Measurements from ENCODE around the gene OR2J3.
"Not testable (repeated sequence)": the region's sequence is repeated elsewhere in the genome, so short reads cannot be mapped to it uniquely, and the experiment has no call there.

OR2J3 gene

DNA sequence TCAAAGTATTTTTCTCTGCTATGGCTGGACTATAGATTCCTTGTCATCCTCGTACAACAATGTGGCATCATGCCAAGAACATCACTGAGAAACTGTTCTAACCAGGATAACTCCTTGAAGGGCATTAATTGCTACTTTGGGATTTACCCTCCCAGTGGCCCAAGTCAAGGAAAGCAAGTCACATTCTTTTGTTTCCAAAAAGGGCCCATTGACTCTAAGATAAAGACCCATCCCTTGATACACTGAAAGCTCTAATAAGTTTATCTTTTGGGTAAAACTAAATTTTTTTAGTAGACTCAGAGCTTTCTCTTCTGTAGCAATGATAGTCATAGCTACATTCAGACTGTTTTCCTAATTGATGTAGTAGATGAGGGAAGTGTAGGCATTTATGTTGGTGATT is at the start of gene OR2J3:
OR2J3 (plus strand) TSS at position 301 of the 400 bp plus-strand sequence. CDS start 3,833 bp downstream, outside the sequence.
- Histone ChIP-seq H3K27ac (ENCODE audit: low read length) (no peak within 1 kb of the TSS), H3K36me3 (ENCODE audit: control insufficient read depth, low read depth, low read length) (no peaks in the 10 kb centered on the region), H3K9me3 (ENCODE audit: control insufficient read depth, low read depth, low read length) (no peaks in the 10 kb centered on the region), H3K4me3 (ENCODE audit: low read length) (no peak within 1 kb of the TSS), H3K4me1 (ENCODE audit: control insufficient read depth, low read depth, low read length) (no peaks in the 10 kb centered on the region), H3K27me3 (ENCODE audit: control insufficient read depth, insufficient read depth, low read length) (no peaks in the 10 kb centered on the region), H3K9ac (ENCODE audit: low read length) (no peak within 1 kb of the TSS)

DNA sequence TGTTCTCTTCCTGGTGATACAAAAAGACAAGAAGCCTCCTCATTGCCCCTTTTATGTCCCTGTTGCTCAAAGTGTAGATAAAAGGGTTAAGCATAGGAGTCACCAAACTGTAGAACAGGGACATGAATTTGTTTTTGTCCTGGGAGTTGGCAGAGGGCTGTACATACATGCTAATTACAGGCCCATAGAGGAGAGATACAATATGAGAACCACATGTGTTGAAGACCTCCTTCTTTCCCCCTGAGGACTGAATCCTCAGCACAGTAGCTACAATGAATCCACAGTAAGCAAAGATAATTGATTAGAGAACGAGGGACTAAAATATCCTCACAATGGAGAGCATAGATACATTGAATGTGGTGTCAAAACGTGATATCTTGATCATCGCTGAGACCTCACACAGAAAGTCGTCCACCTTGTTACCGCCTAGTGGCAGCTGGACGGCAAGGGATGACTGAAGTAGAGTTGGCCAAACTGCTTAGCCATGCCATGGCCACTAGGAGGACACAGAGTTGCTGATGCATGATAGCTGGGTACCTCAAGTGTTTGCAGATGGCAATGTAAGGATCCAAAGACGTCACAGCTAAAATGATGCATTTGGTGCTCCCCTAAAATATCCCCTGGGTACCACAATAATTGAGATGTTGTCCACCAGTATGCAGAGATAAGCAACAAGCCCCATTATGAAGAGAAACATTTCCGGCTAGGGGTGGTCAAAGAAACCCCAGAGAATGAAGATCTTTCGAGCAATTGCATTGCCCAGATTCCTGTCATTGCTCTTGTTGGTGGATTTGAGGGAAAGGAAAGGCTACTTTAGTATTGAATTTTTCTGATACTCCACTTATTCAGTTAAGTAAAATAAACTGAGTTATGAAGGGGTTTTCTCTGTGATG is 35.8 kb upstream of the OR2J3 start:
- Histone ChIP-seq H3K9me3 (ENCODE audit: control insufficient read depth, low read depth, low read length) (no peaks in the 10 kb centered on the region), H3K27ac (ENCODE audit: low read length) (no peak overlapping the region), H3K27me3 (ENCODE audit: control insufficient read depth, insufficient read depth, low read length) (no peaks in the 10 kb centered on the region), H3K36me3 (ENCODE audit: control insufficient read depth, low read depth, low read length) (no peaks in the 10 kb centered on the region), H3K4me3 (ENCODE audit: low read length) (no peak overlapping the region), H3K9ac (ENCODE audit: low read length) (no peak overlapping the region), H3K4me1 (ENCODE audit: control insufficient read depth, low read depth, low read length) (no peaks in the 10 kb centered on the region)

DNA sequence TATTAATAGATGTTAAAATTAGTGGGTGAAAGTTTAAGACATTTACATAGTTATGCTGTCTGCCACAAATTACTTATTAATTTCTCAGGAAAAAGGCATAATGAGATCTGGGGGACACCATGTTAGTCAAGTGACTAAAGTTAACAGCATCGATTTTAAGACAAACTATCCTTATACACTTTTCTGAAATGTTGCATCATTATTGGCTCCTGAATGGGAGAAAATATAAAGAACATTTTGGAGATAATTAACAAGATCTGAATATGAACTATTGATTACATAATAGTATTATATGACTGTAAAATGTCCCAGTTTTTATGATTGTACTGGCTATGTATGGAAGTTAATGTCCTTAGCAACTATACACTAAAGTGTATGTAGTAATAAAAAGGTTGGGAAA is 28.7 kb upstream of the OR2J3 start:
- no peak overlapping the region for H3K9ac ChIP-seq (ENCODE audit: low read length)
- no peaks in the 10 kb centered on the region for H3K27me3 ChIP-seq (ENCODE audit: control insufficient read depth, insufficient read depth, low read length)
- no peaks in the 10 kb centered on the region for H3K36me3 ChIP-seq (ENCODE audit: control insufficient read depth, low read depth, low read length)
- H3K4me3 ChIP-seq (ENCODE audit: low read length) = no peak overlapping the region
- H3K27ac ChIP-seq (ENCODE audit: low read length) = no peak overlapping the region
- no peaks in the 10 kb centered on the region for H3K4me1 ChIP-seq (ENCODE audit: control insufficient read depth, low read depth, low read length)
- no peaks in the 10 kb centered on the region for H3K9me3 ChIP-seq (ENCODE audit: control insufficient read depth, low read depth, low read length)

DNA sequence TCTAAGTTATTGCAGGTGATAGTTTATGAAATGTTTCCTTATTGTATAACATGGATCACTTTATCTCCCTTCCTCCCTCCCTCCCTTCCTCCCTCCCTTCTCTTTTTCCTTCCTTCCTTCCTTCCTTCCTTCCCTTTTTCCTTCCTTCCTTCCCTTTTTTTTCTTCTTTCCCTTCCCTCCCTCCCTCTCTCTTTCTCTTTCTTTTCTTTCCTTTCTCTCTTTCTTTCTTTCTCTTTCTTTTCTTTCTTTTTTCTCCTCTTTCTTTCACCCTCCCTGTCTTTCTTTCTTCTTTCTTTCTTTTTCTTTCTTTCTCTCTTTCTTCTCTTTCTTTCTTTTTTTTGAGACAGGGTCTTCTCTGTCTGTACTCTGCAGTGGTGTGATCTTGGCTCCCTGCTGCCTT is 26.5 kb upstream of the OR2J3 start:
- H3K36me3 ChIP-seq (ENCODE audit: control insufficient read depth, low read depth, low read length) = no peaks in the 10 kb centered on the region
- no peak overlapping the region for H3K9ac ChIP-seq (ENCODE audit: low read length)
- H3K27me3 ChIP-seq (ENCODE audit: control insufficient read depth, insufficient read depth, low read length) = no peaks in the 10 kb centered on the region
- H3K9me3 ChIP-seq (ENCODE audit: control insufficient read depth, low read depth, low read length) = no peaks in the 10 kb centered on the region
- H3K27ac ChIP-seq (ENCODE audit: low read length) = no peak overlapping the region
- no peaks in the 10 kb centered on the region for H3K4me1 ChIP-seq (ENCODE audit: control insufficient read depth, low read depth, low read length)
- no peak overlapping the region for H3K4me3 ChIP-seq (ENCODE audit: low read length)

DNA sequence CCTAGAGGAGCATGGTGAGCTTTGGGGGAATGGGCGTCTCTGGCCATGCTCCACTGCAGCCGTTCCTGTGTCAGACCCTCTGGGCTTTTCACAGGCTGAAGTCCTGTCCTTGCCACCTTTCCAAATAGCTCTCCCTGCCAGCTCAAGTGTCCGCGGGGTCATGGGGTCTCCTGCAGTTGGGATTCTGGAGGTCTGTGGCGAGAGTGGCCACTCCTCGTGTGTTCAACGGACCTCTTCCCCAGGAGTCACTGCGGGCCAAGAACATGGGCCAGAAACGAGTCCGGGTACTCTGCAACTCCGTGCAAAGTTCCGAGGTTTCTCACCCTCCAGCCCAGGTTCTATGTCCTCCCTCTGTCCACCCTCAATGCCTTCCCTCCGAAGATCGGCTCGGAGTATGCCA is 25.4 kb upstream of the OR2J3 start:
- no peaks in the 10 kb centered on the region for H3K9me3 ChIP-seq (ENCODE audit: control insufficient read depth, low read depth, low read length)
- H3K27me3 ChIP-seq (ENCODE audit: control insufficient read depth, insufficient read depth, low read length) = no peaks in the 10 kb centered on the region
- no peaks in the 10 kb centered on the region for H3K36me3 ChIP-seq (ENCODE audit: control insufficient read depth, low read depth, low read length)
- H3K27ac ChIP-seq (ENCODE audit: low read length) = no peak overlapping the region
- H3K9ac ChIP-seq (ENCODE audit: low read length) = no peak overlapping the region
- H3K4me1 ChIP-seq (ENCODE audit: control insufficient read depth, low read depth, low read length) = no peaks in the 10 kb centered on the region
- H3K4me3 ChIP-seq (ENCODE audit: low read length) = no peak overlapping the region

DNA sequence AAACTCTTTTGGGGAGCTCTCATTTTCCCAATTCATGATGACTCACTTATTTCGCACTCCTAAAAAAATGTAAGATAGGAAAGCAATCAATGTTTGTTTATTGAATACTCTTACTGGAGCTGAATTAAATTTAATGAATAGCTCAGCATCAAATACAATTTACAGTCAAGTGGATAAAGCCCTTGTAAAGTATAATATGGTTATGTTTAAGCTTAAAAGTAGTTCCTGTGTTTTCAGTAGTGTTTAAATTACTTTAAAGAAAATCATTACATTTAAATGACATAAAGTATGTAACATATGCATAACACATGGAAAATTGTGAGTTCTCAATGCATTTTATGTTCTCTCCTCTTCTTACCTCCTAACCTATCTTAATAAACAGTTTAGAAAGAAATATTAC is 20.6 kb upstream of the OR2J3 start, which contains the start of gene OR2B3:
OR2B3 (minus strand) TSS at position 101 of the 400 bp plus-strand sequence; CDS start at position 36, 65 bp downstream.
- no peak within 1 kb of the TSS for H3K27ac ChIP-seq (ENCODE audit: low read length)
- H3K9ac ChIP-seq (ENCODE audit: low read length) = no peak within 1 kb of the TSS
- H3K4me1 ChIP-seq (ENCODE audit: control insufficient read depth, low read depth, low read length) = no peaks in the 10 kb centered on the region
- H3K4me3 ChIP-seq (ENCODE audit: low read length) = no peak within 1 kb of the TSS
- no peaks in the 10 kb centered on the region for H3K27me3 ChIP-seq (ENCODE audit: control insufficient read depth, insufficient read depth, low read length)
- H3K9me3 ChIP-seq (ENCODE audit: control insufficient read depth, low read depth, low read length) = no peaks in the 10 kb centered on the region
- no peaks in the 10 kb centered on the region for H3K36me3 ChIP-seq (ENCODE audit: control insufficient read depth, low read depth, low read length)

DNA sequence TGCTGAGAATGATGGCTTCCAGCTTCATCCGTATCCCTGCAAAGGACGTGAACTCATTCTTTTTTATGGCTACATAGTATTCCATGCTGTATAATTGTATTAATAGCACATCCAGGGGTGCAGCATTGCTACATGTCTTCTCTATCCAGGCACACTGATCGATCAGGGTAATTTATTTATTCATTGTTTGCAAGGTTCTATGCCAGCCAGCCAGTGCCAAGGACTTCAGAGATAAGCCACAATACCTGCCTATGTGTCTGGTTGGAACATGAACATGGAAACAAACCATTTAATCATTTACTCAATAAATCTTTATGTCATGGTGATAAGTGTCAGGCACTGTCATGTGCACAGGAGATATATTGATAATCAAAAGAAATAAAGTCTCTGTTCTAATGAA is 14.9 kb upstream of the OR2J3 start:
- H3K9me3 ChIP-seq (ENCODE audit: control insufficient read depth, low read depth, low read length) = no peaks in the 10 kb centered on the region
- no peak overlapping the region for H3K27ac ChIP-seq (ENCODE audit: low read length)
- H3K36me3 ChIP-seq (ENCODE audit: control insufficient read depth, low read depth, low read length) = no peaks in the 10 kb centered on the region
- no peak overlapping the region for H3K4me3 ChIP-seq (ENCODE audit: low read length)
- H3K27me3 ChIP-seq (ENCODE audit: control insufficient read depth, insufficient read depth, low read length) = no peaks in the 10 kb centered on the region
- H3K4me1 ChIP-seq (ENCODE audit: control insufficient read depth, low read depth, low read length) = peaks cover 3% of the 10 kb centered on the region
- H3K9ac ChIP-seq (ENCODE audit: low read length) = no peak overlapping the region

DNA sequence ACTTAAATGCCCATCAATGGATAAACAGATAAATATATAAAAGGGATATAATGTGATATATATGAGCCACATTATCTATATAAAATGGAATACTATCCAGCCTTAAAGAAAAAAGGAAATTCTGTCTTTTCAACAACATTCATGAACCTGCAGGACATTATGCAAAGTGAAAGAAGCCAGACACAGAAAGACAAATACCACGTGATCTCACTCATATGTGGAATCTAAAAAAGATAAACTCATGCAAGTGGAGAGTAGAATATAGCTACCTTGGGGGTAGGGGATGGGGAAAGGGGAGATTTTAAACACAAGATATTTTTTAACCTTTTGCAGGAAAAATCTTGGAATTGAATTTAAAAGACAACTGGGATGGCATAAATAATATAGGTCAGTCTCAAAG is 10.1 kb upstream of the OR2J3 start:
- no peaks in the 10 kb centered on the region for H3K27me3 ChIP-seq (ENCODE audit: control insufficient read depth, insufficient read depth, low read length)
- peaks cover 3% of the 10 kb centered on the region for H3K4me1 ChIP-seq (ENCODE audit: control insufficient read depth, low read depth, low read length)
- H3K36me3 ChIP-seq (ENCODE audit: control insufficient read depth, low read depth, low read length) = no peaks in the 10 kb centered on the region
- H3K27ac ChIP-seq (ENCODE audit: low read length) = no peak overlapping the region
- no peak overlapping the region for H3K4me3 ChIP-seq (ENCODE audit: low read length)
- no peaks in the 10 kb centered on the region for H3K9me3 ChIP-seq (ENCODE audit: control insufficient read depth, low read depth, low read length)
- H3K9ac ChIP-seq (ENCODE audit: low read length) = no peak overlapping the region

DNA sequence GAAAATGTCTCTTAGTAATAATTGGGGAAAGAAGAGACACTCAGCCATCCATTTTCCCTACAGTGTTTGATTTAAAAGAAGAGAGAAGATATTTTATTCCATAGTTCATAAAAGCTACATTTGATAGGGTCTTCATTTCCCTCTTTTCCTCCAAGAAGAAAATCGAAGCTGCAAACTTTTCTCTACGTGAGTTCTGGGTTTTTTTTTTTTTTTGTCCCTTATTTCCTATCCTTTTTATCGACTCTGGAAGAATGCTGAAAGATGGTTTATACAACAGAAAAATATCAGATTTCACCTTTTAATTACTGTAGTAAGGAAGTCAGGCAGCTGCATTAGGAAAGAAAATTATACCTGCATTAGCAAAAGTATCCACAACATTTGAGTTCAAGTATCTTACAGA is 8.7 kb upstream of the OR2J3 start, which contains the start of gene OR2J1:
OR2J1 (plus strand) TSS at position 301 of the 400 bp plus-strand sequence. CDS start 1,453 bp downstream, outside the sequence.
- Histone ChIP-seq H3K27ac (ENCODE audit: low read length) (no peak within 1 kb of the TSS), H3K4me1 (ENCODE audit: control insufficient read depth, low read depth, low read length) (no peaks in the 10 kb centered on the region), H3K9ac (ENCODE audit: low read length) (no peak within 1 kb of the TSS), H3K9me3 (ENCODE audit: control insufficient read depth, low read depth, low read length) (no peaks in the 10 kb centered on the region), H3K4me3 (ENCODE audit: low read length) (no peak within 1 kb of the TSS), H3K36me3 (ENCODE audit: control insufficient read depth, low read depth, low read length) (no peaks in the 10 kb centered on the region), H3K27me3 (ENCODE audit: control insufficient read depth, insufficient read depth, low read length) (no peaks in the 10 kb centered on the region)

DNA sequence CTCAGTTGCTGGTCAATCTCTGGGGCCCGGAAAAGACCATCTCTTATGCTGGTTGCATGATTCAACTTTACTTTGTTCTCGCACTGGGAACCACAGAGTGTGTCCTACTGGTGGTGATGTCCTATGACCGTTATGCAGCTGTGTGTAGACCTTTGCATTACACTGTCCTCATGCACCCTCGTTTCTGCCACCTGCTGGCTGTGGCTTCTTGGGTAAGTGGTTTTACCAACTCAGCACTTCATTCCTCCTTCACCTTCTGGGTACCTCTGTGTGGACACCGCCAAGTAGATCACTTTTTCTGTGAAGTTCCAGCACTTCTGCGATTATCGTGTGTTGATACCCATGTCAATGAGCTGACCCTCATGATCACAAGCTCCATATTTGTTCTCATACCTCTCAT is 4.3 kb downstream of the OR2J3 start:
- no peaks in the 10 kb centered on the region for H3K9me3 ChIP-seq (ENCODE audit: control insufficient read depth, low read depth, low read length)

DNA sequence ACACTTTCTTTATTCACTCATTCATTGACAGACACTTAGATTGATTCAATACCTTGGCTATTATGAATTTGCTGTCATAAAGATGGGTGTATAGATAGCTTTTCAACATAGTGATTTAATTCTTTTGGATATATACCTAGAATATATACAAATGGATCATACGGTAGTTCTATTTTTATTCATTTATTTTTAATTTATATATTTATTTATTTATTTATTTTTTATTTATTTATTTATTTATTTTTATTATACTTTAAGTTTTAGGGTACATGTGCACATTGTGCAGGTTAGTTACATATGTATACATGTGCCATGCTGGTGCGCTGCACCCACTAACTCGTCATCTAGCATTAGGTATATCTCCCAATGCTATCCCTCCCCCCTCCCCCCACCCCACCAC is 7.1 kb downstream of the OR2J3 start:
- H3K9me3 ChIP-seq (ENCODE audit: control insufficient read depth, low read depth, low read length); H3K27me3 ChIP-seq (ENCODE audit: control insufficient read depth, insufficient read depth, low read length); H3K36me3 ChIP-seq (ENCODE audit: control insufficient read depth, low read depth, low read length); H3K4me1 ChIP-seq (ENCODE audit: control insufficient read depth, low read depth, low read length); H3K27ac ChIP-seq (ENCODE audit: low read length); H3K9ac ChIP-seq (ENCODE audit: low read length); H3K4me3 ChIP-seq (ENCODE audit: low read length): not testable (repeated sequence)

More for the DNA sequence above, 4.3 kb downstream of the OR2J3 start:
- Histone ChIP-seq H3K36me3 (ENCODE audit: control insufficient read depth, low read depth, low read length) (no peaks in the 10 kb centered on the region), H3K27me3 (ENCODE audit: control insufficient read depth, insufficient read depth, low read length) (no peaks in the 10 kb centered on the region), H3K4me3 (ENCODE audit: low read length) (no peak overlapping the region), H3K9ac (ENCODE audit: low read length) (no peak overlapping the region), H3K4me1 (ENCODE audit: control insufficient read depth, low read depth, low read length) (no peaks in the 10 kb centered on the region), H3K27ac (ENCODE audit: low read length) (no peak overlapping the region)

All from iPS-18a (cell line).